ENCODE results near the gene MAB21L1.

DNA sequence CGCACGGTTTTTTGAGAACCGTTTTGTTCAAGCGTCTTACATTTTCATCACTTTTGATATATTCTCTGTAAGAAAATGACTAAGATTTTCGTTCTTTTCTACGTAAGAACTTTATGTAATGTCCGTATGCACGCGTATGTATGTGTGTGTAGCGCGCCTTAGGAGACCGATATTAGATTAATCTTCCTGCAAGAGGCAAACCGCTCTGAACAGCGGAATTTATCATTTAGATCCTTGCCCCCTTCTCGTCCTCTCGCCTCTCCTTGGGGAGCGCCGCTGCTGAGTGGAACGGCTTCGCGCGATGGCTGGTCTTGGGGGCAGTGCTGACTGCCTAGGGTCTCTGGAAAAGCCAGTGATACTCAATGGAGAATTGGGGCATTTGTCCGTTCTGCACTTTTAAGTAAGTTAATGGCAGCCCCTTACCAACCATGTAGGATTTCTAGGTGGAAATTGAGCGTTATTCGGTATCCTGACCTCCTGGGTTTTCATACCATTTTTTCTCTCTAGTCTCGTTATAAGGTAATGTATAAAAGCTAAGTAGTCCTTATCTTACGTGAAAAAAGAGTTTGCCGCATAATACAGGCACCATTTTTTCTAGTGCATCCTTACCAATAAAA, 4.7 kb downstream of the MAB21L1 start:
- TF ChIP-seq, protein P1, sequence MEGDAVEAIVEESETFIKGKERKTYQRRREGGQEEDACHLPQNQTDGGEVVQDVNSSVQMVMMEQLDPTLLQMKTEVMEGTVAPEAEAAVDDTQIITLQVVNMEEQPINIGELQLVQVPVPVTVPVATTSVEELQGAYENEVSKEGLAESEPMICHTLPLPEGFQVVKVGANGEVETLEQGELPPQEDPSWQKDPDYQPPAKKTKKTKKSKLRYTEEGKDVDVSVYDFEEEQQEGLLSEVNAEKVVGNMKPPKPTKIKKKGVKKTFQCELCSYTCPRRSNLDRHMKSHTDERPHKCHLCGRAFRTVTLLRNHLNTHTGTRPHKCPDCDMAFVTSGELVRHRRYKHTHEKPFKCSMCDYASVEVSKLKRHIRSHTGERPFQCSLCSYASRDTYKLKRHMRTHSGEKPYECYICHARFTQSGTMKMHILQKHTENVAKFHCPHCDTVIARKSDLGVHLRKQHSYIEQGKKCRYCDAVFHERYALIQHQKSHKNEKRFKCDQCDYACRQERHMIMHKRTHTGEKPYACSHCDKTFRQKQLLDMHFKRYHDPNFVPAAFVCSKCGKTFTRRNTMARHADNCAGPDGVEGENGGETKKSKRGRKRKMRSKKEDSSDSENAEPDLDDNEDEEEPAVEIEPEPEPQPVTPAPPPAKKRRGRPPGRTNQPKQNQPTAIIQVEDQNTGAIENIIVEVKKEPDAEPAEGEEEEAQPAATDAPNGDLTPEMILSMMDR (IDR thresholded peaks at IDR 0.05), result no peak
- no peak for TF ChIP-seq POLR2AphosphoS5 (IDR thresholded peaks at IDR 0.05)
- no peak for TF ChIP-seq EP300 (IDR thresholded peaks at IDR 0.05)
